Amygdala (tissue), 56 donors: Measurements from ENCODE around the gene LRIT2.

Experiments
- DNase-seq, 56 donors: peaks; one replicate each; lab custom pipeline; 2025; lab: John Stamatoyannopoulos, UW

Gene LRIT2

GRCh38 chr10:84244651-84245270, 19.4 kb upstream of the LRIT2 start, which contains the start of gene RGR:
TSS of gene RGR (plus strand) at chr10:84245053. CDS start at chr10:84245091, 38 bp downstream.
- peak in 55 of 56 donors; percentile 37 to 98 (median 89) for DNase-seq

- DNase-seq = no peak
Observed at GRCh38 chr10:84243759-84244158, 18.4 kb upstream of the LRIT2 start.

DNA sequence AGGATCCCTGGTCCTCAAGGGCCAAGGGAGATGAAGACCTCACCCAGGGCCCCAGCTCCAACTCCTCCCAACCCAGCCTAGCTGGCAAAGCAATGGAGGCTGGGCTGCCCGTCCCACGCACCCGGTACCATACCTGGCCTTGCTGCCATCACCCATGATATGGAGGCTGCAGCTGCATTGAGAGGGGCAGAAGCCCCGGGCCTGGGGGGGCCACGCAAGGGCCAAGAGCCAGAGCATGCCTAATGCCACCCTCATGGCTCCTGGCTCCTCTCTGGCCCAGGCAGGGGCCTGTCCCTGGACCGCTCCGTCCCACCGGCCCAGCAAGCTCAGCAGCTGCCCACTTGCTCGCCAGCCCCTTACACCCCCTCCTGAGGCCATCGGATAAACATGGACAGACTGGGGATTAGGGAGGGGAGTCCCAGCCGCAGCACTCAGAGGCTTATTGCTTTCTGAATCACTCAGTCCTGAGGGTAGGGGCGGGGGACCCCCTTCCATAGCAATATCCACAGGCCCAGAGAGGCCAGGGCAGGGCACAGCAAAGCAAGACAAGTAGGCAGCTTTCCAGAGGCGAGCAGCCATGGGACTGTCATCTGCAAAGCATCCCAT, 15.9 kb upstream of the LRIT2 start, which contains the start of gene LRIT1:
TSS of gene LRIT1 (minus strand) at position 362 of the 606 bp plus-strand sequence. CDS start at position 255, 107 bp downstream.
- DNase-seq = no peak

DNA sequence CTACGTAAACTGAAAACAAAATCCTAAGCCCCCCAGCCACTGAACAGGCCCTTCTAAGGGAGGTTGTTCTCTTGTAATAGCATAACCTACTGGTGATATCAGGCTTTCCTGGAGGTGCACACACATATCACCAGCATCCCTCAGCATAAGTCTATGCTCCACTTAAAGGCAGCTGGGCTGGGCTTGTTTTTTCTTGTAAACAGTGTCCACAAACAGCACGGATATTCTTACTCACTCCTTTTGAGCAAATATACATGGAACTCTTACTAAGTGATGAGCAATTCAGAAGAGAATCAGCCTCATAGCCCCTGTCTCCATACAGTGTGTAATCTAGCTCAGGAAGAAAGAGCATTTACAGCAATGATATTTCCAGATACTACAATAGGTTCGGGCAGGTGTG, 13.6 kb upstream of the LRIT2 start:
- no peak for DNase-seq

DNA sequence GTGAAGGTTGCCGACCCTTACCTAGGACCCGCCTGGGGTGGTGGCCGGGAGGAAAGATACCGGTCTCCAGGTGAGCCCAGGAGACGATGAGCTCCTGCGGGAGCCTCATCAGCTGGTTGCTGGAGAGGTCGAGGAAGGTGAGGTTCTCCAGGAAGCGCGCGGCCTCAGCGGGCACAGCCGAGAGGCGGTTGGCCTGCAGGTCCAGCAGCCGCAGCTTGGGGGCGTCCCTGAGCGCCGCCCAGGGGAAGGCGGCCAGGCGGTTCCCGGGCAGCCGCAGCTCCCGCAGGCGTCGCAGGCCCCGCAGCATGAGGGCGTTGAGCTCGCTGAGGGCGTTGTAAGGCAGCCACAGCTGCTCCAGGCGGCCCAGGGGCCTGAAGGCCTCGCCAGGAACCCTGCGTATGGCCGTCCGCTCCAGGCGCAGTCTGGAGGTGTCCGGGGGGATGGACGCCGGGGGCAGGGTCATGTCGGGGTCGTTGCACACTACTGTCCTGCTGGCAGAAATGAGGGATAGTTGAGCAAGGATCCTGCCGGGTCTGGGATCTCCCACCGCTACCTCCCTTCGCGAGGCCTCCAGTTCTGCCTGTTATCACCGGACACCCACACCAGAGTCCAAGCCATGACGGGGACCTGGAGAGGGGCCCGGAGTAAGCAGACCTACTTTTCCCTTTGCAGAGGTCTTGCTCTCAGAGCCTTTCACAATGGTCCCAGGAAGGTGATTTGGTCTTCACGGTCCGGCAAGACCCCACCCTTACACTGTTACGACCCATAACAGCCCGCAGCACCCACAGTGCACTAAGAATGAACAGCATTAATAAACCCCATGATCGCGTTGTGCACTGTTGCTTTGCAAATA, 12.1 kb upstream of the LRIT2 start:
- DNase-seq = no peak

GRCh38 chr10:84236807-84237198, 11.5 kb upstream of the LRIT2 start:
- no peak for DNase-seq

DNA sequence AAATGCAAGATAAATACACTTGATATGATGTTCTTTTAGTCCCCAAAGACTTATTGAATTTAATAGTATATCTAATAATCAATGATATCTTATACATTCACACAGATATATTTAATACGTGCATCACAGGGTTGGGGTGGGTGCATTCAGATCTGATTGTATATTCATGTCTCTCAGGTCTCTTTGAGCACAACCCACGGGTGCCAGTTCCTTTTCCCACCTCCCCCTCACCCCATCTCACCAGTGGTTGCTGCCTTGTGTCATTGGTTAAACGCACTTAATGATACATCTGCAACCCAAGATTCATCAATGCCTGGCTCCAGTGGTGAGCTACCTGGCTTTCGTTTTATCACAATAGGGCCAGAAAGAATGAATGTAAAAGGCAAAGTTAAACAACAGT, 9.8 kb upstream of the LRIT2 start:
- DNase-seq = no peak

DNA sequence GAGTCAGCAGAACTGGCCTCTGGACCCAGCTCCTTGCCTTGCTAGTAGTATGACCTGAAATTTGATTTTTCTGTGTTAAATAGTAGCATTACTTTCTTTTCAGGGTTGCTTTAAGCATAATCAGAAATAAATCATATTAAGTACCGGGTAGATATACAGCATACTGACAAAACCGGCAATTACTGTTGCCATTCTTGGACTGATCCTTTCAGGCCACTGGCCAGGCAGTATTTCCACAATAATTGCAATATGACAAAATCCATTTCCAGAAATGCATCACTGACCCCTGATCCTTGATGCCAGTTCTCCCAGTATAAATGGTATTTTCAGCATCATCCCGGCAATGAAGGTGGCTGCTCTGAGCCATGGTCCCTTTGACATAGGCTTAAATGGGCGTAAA, 9.1 kb upstream of the LRIT2 start:
- no peak for DNase-seq

GRCh38 chr10:84233940-84234339, 8.6 kb upstream of the LRIT2 start:
- DNase-seq = peak in 1 of 56 donors; percentile 33

DNA sequence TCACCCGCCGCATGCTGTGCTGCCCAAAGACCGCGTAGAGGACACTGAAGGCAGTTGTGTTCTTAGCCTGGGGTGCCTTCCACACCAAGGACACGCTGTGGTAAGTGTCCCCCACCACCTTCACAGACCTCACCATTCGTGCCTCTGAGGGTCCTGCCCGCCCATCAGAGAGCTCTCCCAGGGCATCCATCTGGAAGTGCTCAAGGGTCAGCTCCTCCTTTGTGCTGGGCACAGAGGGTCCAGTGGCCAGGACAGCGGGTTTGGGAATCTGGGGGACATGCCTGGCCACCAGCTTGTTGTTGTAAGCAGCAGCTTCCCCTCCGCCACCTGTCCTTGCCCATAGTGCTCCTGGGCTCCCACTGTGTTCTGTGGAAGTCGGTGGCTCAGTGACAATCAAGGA, 7.0 kb upstream of the LRIT2 start:
- no peak for DNase-seq

GRCh38 chr10:84230359-84230758, 5.0 kb upstream of the LRIT2 start:
- no peak for DNase-seq

GRCh38 chr10:84227810-84228209, 2.5 kb upstream of the LRIT2 start:
- DNase-seq = no peak

DNA sequence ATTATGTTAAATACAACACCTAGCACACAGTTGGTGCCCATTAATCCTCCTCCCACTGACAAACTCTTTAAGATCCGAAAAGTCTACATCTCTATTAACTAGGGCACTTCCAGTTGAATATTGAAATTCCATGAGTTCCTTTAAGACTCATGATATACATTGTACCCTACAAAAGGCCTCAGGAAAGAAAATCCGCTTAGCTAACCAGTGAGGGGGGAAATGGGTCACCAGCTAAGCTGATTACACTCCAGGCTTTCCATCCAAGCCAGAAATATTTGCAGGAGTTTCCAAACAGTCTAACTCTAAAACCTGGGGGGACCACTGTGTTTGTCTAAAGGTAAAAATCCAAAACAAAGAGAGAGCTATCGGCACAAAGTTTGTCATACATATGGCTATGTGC, 1.3 kb upstream of the LRIT2 start:
- no peak for DNase-seq

DNA sequence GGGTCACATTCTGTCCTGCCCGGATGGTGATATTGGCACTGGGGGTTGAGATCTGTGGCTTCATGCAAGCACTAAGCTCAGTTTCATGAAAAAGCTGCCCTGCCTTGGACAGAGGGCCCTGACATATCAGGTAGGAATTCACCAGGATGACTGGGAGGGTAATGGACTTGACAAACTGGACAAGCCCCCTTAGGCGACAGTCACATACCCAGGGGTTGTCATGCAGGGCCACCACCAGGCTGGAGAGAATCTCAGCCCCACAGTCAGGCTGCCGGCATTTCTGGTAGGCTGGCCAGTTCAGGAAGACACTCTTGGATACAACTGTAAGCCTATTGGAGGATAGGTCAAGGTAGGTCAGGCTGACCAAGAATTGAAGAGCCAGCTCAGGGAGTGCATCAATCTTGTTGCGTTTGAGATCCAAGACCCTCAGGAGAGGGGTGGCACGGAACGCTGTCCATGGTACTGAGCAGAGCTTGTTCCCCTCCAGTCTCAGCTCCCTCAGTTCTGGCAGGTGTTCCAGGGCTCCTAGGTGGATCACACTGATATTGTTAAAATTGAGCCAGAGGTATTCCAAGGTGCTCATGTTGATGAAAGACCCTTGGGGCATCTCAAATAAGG, 824 bp downstream of the LRIT2 start:
- DNase-seq = no peak

GRCh38 chr10:84221916-84222315, 3.4 kb downstream of the LRIT2 start:
- no peak for DNase-seq

- no peak for DNase-seq
Observed at GRCh38 chr10:84217746-84218145, 7.6 kb downstream of the LRIT2 start.

DNA sequence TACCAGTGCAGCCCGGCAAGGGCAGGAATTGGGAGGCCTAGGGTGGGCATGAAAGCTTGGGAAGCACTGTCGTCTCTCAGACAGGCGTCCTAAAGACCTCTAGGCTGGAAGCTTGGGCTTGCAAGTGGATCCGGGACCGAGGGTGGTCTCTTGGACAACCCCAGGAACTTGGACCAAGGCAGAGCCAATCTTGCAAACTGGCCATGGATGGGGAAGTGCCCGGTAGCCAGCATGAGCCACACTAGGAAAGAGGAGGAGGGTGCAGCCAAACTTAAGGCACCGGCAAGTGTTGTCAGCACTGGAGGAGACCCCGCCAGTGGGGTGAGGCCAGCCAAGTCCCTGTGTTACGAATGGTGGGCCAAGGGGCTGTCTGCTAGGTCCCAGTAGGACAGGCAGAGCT, 8.5 kb downstream of the LRIT2 start:
- DNase-seq = no peak

- DNase-seq = peak in 9 of 56 donors; percentile 13 to 61 (median 22)
Observed at GRCh38 chr10:84214612-84215235, 10.6 kb downstream of the LRIT2 start.

DNA sequence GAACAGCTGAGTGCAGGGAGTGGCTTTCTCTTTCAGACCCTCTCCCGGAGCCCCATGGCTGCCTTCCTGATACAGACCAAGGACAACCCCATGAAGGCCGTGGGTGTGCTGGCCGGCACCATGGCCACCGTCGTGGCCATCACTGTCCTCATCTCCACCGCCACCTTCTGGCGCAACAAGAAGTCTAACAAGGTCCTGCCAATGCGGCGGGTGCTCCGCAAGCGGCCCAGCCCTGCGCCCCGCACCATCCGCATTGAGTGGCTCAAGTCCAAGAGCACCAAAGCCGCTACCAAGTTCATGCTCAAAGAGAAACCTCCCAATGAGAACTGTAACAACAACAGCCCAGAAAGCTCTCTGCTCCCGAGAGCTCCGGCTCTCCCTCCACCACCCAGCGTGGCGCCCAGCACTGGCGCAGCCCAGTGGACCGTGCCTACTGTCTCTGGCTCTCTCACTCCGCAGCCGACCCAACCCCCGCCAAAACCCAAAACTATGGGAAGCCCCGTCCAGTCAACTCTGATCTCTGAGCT, 11.2 kb downstream of the LRIT2 start:
- DNase-seq = no peak

GRCh38 chr10:84213076-84213475, 12.3 kb downstream of the LRIT2 start:
- no peak for DNase-seq
